Measurements from ENCODE around the gene ZFHX3. TPM values are rescaled to one million over a fixed set of nuclear protein-coding genes. Genes with fewer than 3 reads are reported as not detected.

The ZFHX3 gene
- total and polyA plus RNA-seq, 11 donors: 3.8 to 21.6 (median 13.6) TPM

GRCh38 chr16:73042807-73043206 is 5.1 kb downstream of the ZFHX3 start:
- no peak for DNase-seq
- ATAC-seq: no peak
- 91 to 95% (median 94%) methylated on average over 4 of the region's 4 CpGs for WGBS, 4 donors
- no peak for TF ChIP-seq POLR2A (IDR thresholded peaks at IDR 0.05)
- Histone ChIP-seq H3K4me3 (no peak overlapping the region), H3K36me3 (no peaks in the 10 kb centered on the region), H3K27me3 (no peaks in the 10 kb centered on the region), H3K9me3 (no peaks in the 10 kb centered on the region), H3K27ac (peak overlapping the region in 3 of 12 donors; percentile 45 to 97 (median 58)), H3K4me1 (peaks cover 0 to 76% (median 47%) of the 10 kb centered on the region in 12 donors)
- intact Hi-C loops (cut with DNase I): loop anchor here in 2 of 10 donors (10.0 kb wide), 3 partner anchors 58 to 108 kb away; no protein-coding TSS in a partner anchor

DNA sequence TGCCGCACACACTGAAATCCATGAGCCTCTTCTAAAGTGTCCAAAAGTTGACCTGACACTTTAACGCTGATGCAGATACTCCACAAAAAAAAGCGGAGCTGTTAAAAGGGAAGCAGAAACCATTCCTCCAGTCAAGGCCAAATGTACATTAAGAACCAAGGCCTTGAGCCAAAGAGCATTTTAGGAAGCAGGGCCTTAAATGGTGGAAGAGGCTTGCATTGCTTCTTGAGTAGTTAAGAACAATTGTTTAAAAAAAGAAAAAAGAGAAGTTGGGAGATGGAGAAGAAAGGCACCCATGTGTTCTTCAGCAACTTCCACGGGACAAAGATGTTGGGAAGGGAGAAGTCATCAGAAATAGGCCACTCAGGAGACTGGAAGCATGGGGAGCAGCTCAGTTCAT is 6.3 kb downstream of the ZFHX3 start:
- ATAC-seq: no peak
- H3K36me3 ChIP-seq: no peaks in the 10 kb centered on the region
- H3K27ac ChIP-seq: peak overlapping the region in 2 of 12 donors; percentile 48 to 97
- no peaks in the 10 kb centered on the region for H3K9me3 ChIP-seq
- TF ChIP-seq POLR2A (IDR thresholded peaks at IDR 0.05): no peak
- TF ChIP-seq CTCF (IDR thresholded peaks at IDR 0.05): no peak
- no peak for DNase-seq
- peaks cover 7 to 77% (median 50%) of the 10 kb centered on the region in 12 donors for H3K4me1 ChIP-seq
- no peak overlapping the region for H3K4me3 ChIP-seq
- 81 to 90% (median 89%) methylated on average over 4 of the region's 4 CpGs for WGBS, 4 donors
- intact Hi-C loops (cut with DNase I): loop anchor here in 2 of 10 donors (10.0 kb wide), 3 partner anchors 57 to 107 kb away; no protein-coding TSS in a partner anchor
- H3K27me3 ChIP-seq: no peaks in the 10 kb centered on the region

- Histone ChIP-seq H3K27ac (peak overlapping the region in 1 of 12 donors; percentile 48), H3K4me1 (peaks cover 9 to 79% (median 53%) of the 10 kb centered on the region in 12 donors)
- 88 to 93% (median 90%) methylated on average over 6 of the region's 6 CpGs for WGBS, 4 donors
These were observed 7.1 kb downstream of the ZFHX3 start for GRCh38 chr16:73040735-73041402.

DNA sequence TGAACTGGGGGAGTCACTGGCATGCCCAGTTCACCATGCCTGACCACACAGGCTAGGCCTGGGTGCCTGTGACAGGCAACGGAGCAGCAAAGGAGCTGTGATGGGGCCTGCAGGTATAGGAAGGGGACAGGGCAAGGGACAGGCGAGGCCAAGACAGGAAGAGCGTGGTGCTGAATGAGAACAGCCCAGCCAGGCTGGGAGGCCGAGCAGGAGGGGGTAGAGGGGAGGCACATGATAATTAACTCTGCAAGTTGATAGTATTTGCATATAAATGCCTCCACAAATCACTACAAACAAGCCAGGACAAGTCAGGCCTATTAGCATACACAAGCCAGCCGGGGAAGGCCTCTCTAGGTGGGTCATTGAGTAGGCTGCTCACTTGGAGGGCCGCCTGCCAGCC is 7.8 kb downstream of the ZFHX3 start:
- intact Hi-C loops (cut with DNase I): loop anchor here in 2 of 10 donors (10.0 kb wide), 3 partner anchors 55 to 105 kb away; no protein-coding TSS in a partner anchor
- Histone ChIP-seq H3K27me3 (no peaks in the 10 kb centered on the region), H3K36me3 (no peaks in the 10 kb centered on the region), H3K27ac (no peak overlapping the region), H3K4me3 (no peak overlapping the region), H3K9me3 (no peaks in the 10 kb centered on the region), H3K4me1 (peaks cover 9 to 79% (median 54%) of the 10 kb centered on the region in 12 donors)
- WGBS, 4 donors: 80 to 89% (median 85%) methylated on average over 6 of the region's 6 CpGs
- ATAC-seq (no peak), DNase-seq (no peak)
- TF ChIP-seq POLR2A (IDR thresholded peaks at IDR 0.05) (no peak), CTCF (IDR thresholded peaks at IDR 0.05) (no peak)

More at GRCh38 chr16:73040735-73041402, 7.1 kb downstream of the ZFHX3 start:
- Histone ChIP-seq H3K9me3 (no peaks in the 10 kb centered on the region), H3K27me3 (no peaks in the 10 kb centered on the region), H3K4me3 (no peak overlapping the region), H3K36me3 (no peaks in the 10 kb centered on the region)
- TF ChIP-seq CTCF (IDR thresholded peaks at IDR 0.05): no peak
- TF ChIP-seq POLR2A (IDR thresholded peaks at IDR 0.05): no peak
- no peak for ATAC-seq
- no peak for DNase-seq
- intact Hi-C loops (cut with DNase I): loop anchor here in 2 of 10 donors (10.0 kb wide), 3 partner anchors 56 to 106 kb away; no protein-coding TSS in a partner anchor

All from heart left ventricle (tissue), 16 donors.